HFF-Myc (cell line): ENCODE results near the gene DCAF11.
A peak's percentile ranks its signal among the peaks of the same experiment; 100 is the strongest.

Experiments used
- DNase-seq: peaks from one replicate; pipeline ENCODE4 v3.0.0-alpha.2; 2011; ENCODE audit warnings: low read depth; ENCODE audit errors: extremely low read depth
- H3K4me3 ChIP-seq: replicated peaks from 2 replicates; pipeline ENCODE4 v1.5.1; 2011; ENCODE audit warnings: low read depth, mild to moderate bottlenecking, control low read depth, low read length
- TF ChIP-seq, protein P1 (sequence below): IDR thresholded peaks from 2 replicates; pipeline ENCODE4 v1.5.1; 2012; ENCODE audit warnings: mild to moderate bottlenecking, low read depth, low read length, control low read depth; ENCODE audit errors: missing control alignments

DCAF11 gene

GRCh38 chr14:24114532-24115421 is at the start of gene DCAF11, which contains the start of gene NRL:
DCAF11 (plus strand) TSS chr14:24114777; CDS start chr14:24115595, 818 bp downstream.
NRL (minus strand) TSS chr14:24114949; CDS start chr14:24082848, 32,101 bp downstream.
- TF ChIP-seq, protein P1, sequence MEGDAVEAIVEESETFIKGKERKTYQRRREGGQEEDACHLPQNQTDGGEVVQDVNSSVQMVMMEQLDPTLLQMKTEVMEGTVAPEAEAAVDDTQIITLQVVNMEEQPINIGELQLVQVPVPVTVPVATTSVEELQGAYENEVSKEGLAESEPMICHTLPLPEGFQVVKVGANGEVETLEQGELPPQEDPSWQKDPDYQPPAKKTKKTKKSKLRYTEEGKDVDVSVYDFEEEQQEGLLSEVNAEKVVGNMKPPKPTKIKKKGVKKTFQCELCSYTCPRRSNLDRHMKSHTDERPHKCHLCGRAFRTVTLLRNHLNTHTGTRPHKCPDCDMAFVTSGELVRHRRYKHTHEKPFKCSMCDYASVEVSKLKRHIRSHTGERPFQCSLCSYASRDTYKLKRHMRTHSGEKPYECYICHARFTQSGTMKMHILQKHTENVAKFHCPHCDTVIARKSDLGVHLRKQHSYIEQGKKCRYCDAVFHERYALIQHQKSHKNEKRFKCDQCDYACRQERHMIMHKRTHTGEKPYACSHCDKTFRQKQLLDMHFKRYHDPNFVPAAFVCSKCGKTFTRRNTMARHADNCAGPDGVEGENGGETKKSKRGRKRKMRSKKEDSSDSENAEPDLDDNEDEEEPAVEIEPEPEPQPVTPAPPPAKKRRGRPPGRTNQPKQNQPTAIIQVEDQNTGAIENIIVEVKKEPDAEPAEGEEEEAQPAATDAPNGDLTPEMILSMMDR = no peak
- peak within 1 kb of the TSS; percentile 82 for H3K4me3 ChIP-seq
- peak; percentile 99 for DNase-seq

DNA sequence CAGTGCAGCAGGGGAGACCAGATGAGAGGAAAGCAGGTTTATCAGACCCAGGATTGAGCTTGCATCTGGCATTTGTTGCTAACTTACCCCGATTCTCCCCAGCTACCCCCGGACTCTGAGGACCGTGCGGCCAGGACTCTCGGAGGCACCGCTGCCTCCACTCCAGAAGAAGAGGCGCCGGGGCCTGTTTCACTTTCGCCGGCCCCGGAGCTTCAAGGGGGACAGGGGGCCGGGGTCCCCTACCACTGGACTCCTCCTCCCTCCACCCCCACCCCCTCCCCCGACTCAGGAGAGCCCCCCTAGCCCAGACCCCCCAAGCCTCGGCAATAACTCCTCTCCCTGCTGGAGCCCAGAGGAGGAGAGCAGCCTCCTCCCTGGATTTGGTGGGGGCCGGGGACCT is 49.7 kb upstream of the DCAF11 start:
- TF ChIP-seq, protein P1 = no peak

DNA sequence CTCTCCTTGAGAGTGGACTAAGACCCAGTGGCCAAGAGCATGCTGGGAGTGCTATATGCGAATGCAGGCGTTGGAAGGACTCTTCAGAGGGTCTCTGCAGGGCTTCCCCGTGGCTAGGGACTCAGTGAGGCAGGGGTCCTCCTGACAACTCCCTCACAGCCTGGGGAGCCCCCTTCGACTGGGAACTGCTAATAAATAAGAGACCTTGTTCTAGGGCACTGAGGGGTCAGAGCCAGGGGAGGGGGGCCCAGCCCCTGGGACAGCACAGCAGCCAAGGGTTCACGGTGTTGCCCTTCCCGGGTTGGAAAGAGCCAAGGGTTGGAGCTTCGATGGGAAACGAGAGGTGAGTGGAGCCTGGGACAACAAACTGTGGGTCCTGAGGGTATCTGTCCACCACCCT is 49.2 kb upstream of the DCAF11 start:
- TF ChIP-seq, protein P1 = no peak
- no peak overlapping the region for H3K4me3 ChIP-seq
- DNase-seq = no peak

More for the DNA sequence above, 49.7 kb upstream of the DCAF11 start:
- no peak for DNase-seq
- H3K4me3 ChIP-seq = no peak overlapping the region

DNA sequence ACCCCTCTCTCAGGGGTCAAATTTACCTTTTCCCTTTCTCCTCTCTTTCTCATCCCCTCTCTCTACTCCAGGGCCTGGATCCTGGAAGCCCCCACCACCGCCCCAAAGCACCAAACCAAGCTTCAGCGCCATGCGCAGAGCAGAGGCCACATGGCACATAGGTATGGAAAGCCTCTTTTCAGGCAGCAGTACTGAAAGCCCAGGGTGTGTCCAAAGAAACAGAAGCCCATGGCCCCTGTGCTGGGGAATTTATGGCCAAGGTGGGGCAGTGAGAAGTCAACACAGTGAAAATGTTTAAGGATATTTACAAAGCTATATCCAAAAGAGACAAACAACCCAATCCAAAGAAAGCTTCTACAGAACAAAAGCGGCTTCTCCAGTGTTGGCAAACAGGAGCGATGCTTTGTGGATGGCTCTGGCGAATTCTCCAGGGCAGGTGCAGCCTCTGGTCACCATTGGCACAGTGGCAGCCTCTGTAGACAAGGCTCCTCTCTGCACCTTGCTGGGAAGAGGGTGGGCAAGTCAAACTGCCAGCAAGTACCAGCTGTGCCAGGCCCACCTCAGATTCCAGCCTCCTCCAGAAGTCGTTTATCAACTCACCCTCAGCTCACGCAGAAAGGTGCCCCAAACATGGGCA is 48.0 kb upstream of the DCAF11 start:
- no peak overlapping the region for H3K4me3 ChIP-seq
- no peak for DNase-seq
- TF ChIP-seq, protein P1 = no peak

GRCh38 chr14:24067133-24068082 is 47.2 kb upstream of the DCAF11 start:
- H3K4me3 ChIP-seq = no peak overlapping the region
- TF ChIP-seq, protein P1 = no peak
- DNase-seq = no peak

DNA sequence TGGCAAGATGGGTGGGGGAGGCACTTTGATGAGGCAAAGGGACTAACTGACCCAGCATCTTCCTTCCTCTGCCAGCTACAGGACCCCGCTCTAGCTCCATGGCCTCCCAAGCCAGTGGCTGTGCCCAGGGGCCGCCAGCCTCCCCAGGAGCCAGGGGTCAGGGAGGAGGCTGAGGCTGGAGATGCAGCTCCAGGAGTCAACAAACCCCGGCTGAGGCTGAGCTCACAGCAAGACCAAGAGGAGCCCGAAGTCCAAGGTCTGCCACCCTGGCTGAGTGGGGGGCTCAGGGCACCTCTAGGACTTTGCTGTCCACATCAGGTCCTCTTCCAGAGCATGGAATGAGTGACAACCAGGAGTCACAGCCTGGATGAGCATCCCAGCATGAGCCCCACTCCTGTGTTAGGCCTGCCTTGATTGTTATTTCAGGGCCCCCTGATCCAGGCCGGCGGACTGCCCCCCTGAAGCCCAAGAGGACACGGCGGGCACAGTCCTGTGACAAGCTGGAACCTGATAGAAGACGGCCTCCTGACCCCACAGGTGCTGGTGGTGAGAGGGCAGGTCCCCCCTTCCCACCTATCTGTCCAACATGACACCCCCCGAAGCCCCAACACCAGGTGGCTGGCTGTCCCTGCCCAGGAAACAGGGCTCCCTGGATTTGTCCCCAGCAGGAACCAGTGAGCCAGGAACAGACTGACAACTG is 45.7 kb upstream of the DCAF11 start:
- no peak overlapping the region for H3K4me3 ChIP-seq
- TF ChIP-seq, protein P1 = no peak
- no peak for DNase-seq
